A549 (cell line): Measurements from ENCODE around the gene MCRIP1. TPM values are rescaled to one million over a fixed set of nuclear protein-coding genes. Genes with fewer than 3 reads are reported as not detected.

ENCODE experiments used
- ATAC-seq, 2 experiments: fragments of 200-7000 bp in 1 of 2; fragments of >200 bp in 1 of 2; cut with Nextera tagmentation in 1 of 2; cut with Tn5 transposase in 1 of 2; 3 replicates each; pipeline versions ENCODE4 v1.8.0 to v1.9.1; 2018 to 2020; ENCODE audit warnings: mild to moderate bottlenecking in 1 of 2, moderate library complexity in 1 of 2
- CTCF ChIA-PET: fragments of 300-600 bp; sonication (Branson Sonifier 250); formaldehyde crosslinking; extraction: SDS; loops from one replicate; lab custom pipeline; 2021; ENCODE audit warnings: antibody characterized with exemption, inconsistent platforms; lab: Yijun Ruan, JAX
- POLR2A ChIA-PET: fragments of 350-600 bp; formaldehyde crosslinking; extraction: SDS; loops from one replicate; lab custom pipeline; 2021; ENCODE audit warnings: antibody characterized with exemption, inconsistent platforms; lab: Yijun Ruan, JAX
- DNase-seq, 2 experiments: peaks; one replicate each; pipeline versions ENCODE4 v3.0.0 to v3.0.0-alpha.2; 2011 to 2016; ENCODE audit warnings: low read depth in 1 of 2, low spot score in 1 of 2
- FAIRE-seq: peaks from 2 replicates; lab custom pipeline; 2011; peaks lifted over from hg19 to GRCh38; lab: Jason Lieb, UNC
- H3K27ac ChIP-seq, 2 experiments: fragments of >200 bp; sonication (Bioruptor Twin); formaldehyde crosslinking; 3 replicates each; pipeline ENCODE4 v1.5.1; 2016 to 2017
- H3K4me1 ChIP-seq: fragments of >200 bp; sonication (Bioruptor Twin); formaldehyde crosslinking; 3 replicates; pipeline ENCODE4 v1.6.1; 2016
- H3K4me2 ChIP-seq: fragments of >200 bp; sonication (Bioruptor Twin); formaldehyde crosslinking; 3 replicates; pipeline ENCODE4 v1.6.1; 2016
- H3K4me3 ChIP-seq: fragments of >200 bp; sonication (Bioruptor Twin); formaldehyde crosslinking; 3 replicates; pipeline ENCODE4 v1.5.1; 2016
- H3K9me3 ChIP-seq: fragments of >200 bp; sonication (Bioruptor Twin); formaldehyde crosslinking; 3 replicates; pipeline ENCODE4 v1.6.1; 2016
- BCL3 ChIP-seq: fragments of >200 bp; sonication (Bioruptor Twin); formaldehyde crosslinking; IDR thresholded peaks from 3 replicates; pipeline ENCODE4 v1.6.1; 2016
- BHLHE40 ChIP-seq: IDR thresholded peaks from 2 replicates; pipeline ENCODE4 v1.6.1; 2012; ENCODE audit warnings: low read depth, low read length, inconsistent platforms
- EHF ChIP-seq: fragments of 250-450 bp; sonication (Bioruptor Pico); IDR thresholded peaks from 2 replicates; pipeline ENCODE4 v1.5.0; 2020; ENCODE audit warnings: mild to moderate bottlenecking
- FOSL2 ChIP-seq, 2 experiments: fragments of 450-650 bp in 1 of 2; fragments of >200 bp in 1 of 2; sonication (Bioruptor Twin) in 1 of 2; formaldehyde crosslinking; IDR thresholded peaks; 2 replicates each; pipeline versions ENCODE4 v1.5.0 to v1.6.1; 2016 to 2020; ENCODE audit warnings: mild to moderate bottlenecking in 1 of 2, moderate library complexity in 1 of 2
- HDAC2 ChIP-seq: fragments of 200-600 bp; sonication (generic); IDR thresholded peaks from 2 replicates; pipeline ENCODE4 v1.6.1; 2016
- HEYL ChIP-seq: fragments of 250-450 bp; sonication (Bioruptor Pico); IDR thresholded peaks from 2 replicates; pipeline ENCODE4 v1.8.0; 2021; ENCODE audit warnings: mild to moderate bottlenecking, moderate library complexity
- HOXA7 ChIP-seq: fragments of 250-450 bp; sonication (Bioruptor Pico); IDR thresholded peaks from 2 replicates; pipeline ENCODE4 v1.5.0; 2020; ENCODE audit warnings: mild to moderate bottlenecking, moderate library complexity
- JUN ChIP-seq, 2 experiments: fragments of >200 bp; sonication (Bioruptor Twin); formaldehyde crosslinking; IDR thresholded peaks; 2 replicates in 1 of 2; 3 replicates in 1 of 2; pipeline ENCODE4 v1.6.1; 2016 to 2017
- KDM1A ChIP-seq: fragments of 200-600 bp; sonication (generic); IDR thresholded peaks from 2 replicates; pipeline ENCODE4 v1.6.1; 2016; ENCODE audit warnings: low read depth, mild to moderate bottlenecking
- KDM5A ChIP-seq: fragments of 200-600 bp; sonication (generic); IDR thresholded peaks from 2 replicates; pipeline ENCODE4 v1.6.1; 2016; ENCODE audit warnings: antibody characterized with exemption, mild to moderate bottlenecking
- MAFK ChIP-seq: fragments of 450-650 bp; IDR thresholded peaks from 2 replicates; pipeline ENCODE4 v1.6.1; 2014; ENCODE audit not compliant: partially characterized antibody
- MAX ChIP-seq: IDR thresholded peaks from 2 replicates; pipeline ENCODE4 v1.6.1; 2012
- NPAS2 ChIP-seq: fragments of 250-450 bp; sonication (Bioruptor Pico); IDR thresholded peaks from 2 replicates; pipeline ENCODE4 v1.8.0; 2022; ENCODE audit warnings: mild to moderate bottlenecking, moderate library complexity, borderline replicate concordance
- NR3C1 ChIP-seq: fragments of >200 bp; sonication (Bioruptor Twin); formaldehyde crosslinking; IDR thresholded peaks from 3 replicates; pipeline ENCODE4 v1.6.1; 2017
- PHF8 ChIP-seq: fragments of 200-600 bp; sonication (generic); IDR thresholded peaks from 2 replicates; pipeline ENCODE4 v1.6.1; 2016; ENCODE audit warnings: low read depth, mild to moderate bottlenecking, antibody characterized with exemption, moderate library complexity, borderline replicate concordance
- POLR2A ChIP-seq: IDR thresholded peaks from 2 replicates; pipeline ENCODE4 v1.6.1; 2012; ENCODE audit warnings: mild to moderate bottlenecking, low read length
- RFX5 ChIP-seq: fragments of 450-650 bp; IDR thresholded peaks from 2 replicates; pipeline ENCODE4 v1.7.1; 2014; ENCODE audit warnings: antibody characterized with exemption, mild to moderate bottlenecking, moderate library complexity
- SMC3 ChIP-seq: fragments of >200 bp; sonication (Bioruptor Twin); formaldehyde crosslinking; IDR thresholded peaks from 3 replicates; pipeline ENCODE4 v1.6.1; 2018; ENCODE audit warnings: inconsistent platforms
- SREBF2 ChIP-seq: fragments of 450-650 bp; IDR thresholded peaks from 2 replicates; pipeline ENCODE4 v1.6.1; 2014; ENCODE audit warnings: mild to moderate bottlenecking, moderate library complexity
- TP53 ChIP-seq: fragments of 250-450 bp; sonication (Bioruptor Pico); IDR thresholded peaks from 2 replicates; pipeline ENCODE4 v1.5.0; 2021; ENCODE audit warnings: mild to moderate bottlenecking, moderate library complexity
- ZC3H11A ChIP-seq: fragments of 450-650 bp; IDR thresholded peaks from 2 replicates; pipeline ENCODE4 v1.6.1; 2014; ENCODE audit warnings: antibody characterized with exemption, mild to moderate bottlenecking
- ZNF302 ChIP-seq: fragments of 250-450 bp; sonication (Bioruptor Pico); IDR thresholded peaks from 2 replicates; pipeline ENCODE4 v1.9.0; 2021; ENCODE audit warnings: inconsistent platforms, mild to moderate bottlenecking, moderate library complexity
- ZSCAN20 ChIP-seq: fragments of 250-450 bp; sonication (Bioruptor Pico); IDR thresholded peaks from 2 replicates; pipeline ENCODE4 v1.8.0; 2022; ENCODE audit warnings: mild to moderate bottlenecking, moderate library complexity
- WGBS: methylation state at CpG from one replicate; pipeline ENCODE4 v1.1.6; 2017; ENCODE audit errors: missing lambda C conversion rate; 5-methylcytosine and 5-hydroxymethylcytosine counted together
- polyA plus RNA-seq, 4 experiments: library from polyadenylated mRNA; depleted of rRNA in 3 of 4; stranded (reverse); fragments of >200 nt; fragmentation: RNase III in 1 of 4; extraction: RNeasy Plus Mini Kit Qiagen cat#74134 plus additional on column Dnase treatment in 1 of 4; gene quantifications; 2 replicates in 3 of 4; 3 replicates in 1 of 4; pipeline ENCODE4 v1.2.3, GENCODE V29; 2011 to 2017
- TF ChIP-seq, protein P1 (sequence below): fragments of 250-450 bp; sonication (Bioruptor Pico); IDR thresholded peaks from 2 replicates; pipeline ENCODE4 v1.5.0; 2020; ENCODE audit warnings: low read depth, mild to moderate bottlenecking, moderate library complexity
- TF ChIP-seq, protein P2 (sequence below): IDR thresholded peaks from 2 replicates; pipeline ENCODE4 v1.6.1; 2012

The MCRIP1 gene
- polyA plus RNA-seq, 2 of the 4 experiments (the other 2 are of a cell fraction) = 32.0 to 51.0 TPM

DNA sequence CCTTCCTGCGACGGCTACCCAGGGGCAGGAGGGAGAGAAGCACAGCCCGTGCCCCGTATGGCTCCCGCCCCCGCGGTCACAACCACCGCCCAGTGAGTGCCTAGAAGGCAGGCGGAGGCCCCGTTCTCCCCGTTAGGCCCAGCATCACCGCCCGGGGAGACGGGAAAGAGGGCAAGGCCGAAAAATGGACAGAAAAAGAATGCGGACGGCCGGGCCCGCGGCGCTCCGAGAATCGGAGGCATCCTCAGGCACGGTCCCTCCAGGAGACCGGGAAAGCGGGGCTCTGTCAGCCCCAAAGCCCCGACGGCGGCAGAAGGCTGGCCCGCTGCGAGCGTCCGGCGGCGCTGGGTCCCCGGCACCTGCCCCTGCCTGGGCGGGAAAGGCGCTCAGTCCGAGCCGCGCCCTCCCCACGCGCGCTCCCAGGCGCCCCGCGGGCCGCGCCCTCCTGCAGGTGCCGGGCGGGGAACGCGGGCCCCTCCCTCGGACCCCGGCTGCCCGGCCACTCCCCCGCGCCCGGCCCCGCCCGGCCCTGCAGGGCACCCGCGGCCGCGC is 407 bp downstream of the MCRIP1 start:
- 2% methylated on average over 33 of the region's 65 CpGs for WGBS
- DNase-seq (no peak), ATAC-seq (peak; percentile 38 to 49; a peak in 5 of 6 replicates), FAIRE-seq (no peak)
- ChIA-PET CTCF (interaction anchor here (0.6 to 1.6 kb wide), 6 partner anchors 12 to 114 kb away, joined by 3 to 8 read pairs (median 3); no protein-coding TSS in a partner anchor), POLR2A (interaction anchor here (0.6 to 1.7 kb wide), 18 partner anchors 8 to 149 kb away, joined by 3 to 12 read pairs (median 3); partner anchors contain the start of genes ARL16, HGS, MRPL12 and P4HB)
- Histone ChIP-seq H3K4me1 (peaks cover 21% of the 10 kb centered on the region; the same call in 2 of the 3 replicates), H3K9me3 (no peaks in the 10 kb centered on the region), H3K4me2 (peak overlapping the region; percentile 99), H3K4me3 (peak overlapping the region; percentile 94), H3K27ac (peak overlapping the region; percentile 93 to 99)
- TF ChIP-seq POLR2A (0 out of 2 replicates have a peak, but pooled peaks have one; percentile 22), FOSL2 (IDR thresholded peaks at IDR 0.05) (no peak), FOSL2 (CRISPR knock-in tag; IDR thresholded peaks at IDR 0.05) (no peak), SMC3 (no peak), BCL3 (no peak), BHLHE40 (no peak), KDM5A (0 out of 2 replicates have a peak, but pooled peaks have one; percentile 21), ZNF302 (CRISPR knock-in tag) (no peak), SREBF2 (no peak), HOXA7 (CRISPR knock-in tag) (no peak), HDAC2 (no peak), NR3C1 (no peak), RFX5 (no peak), TP53 (CRISPR knock-in tag) (no peak), MAX (no peak), KDM1A (0 out of 2 replicates have a peak, but pooled peaks have one; percentile 25), EHF (no peak), PHF8 (peak; percentile 71), NPAS2 (no peak), HEYL (no peak), JUN (IDR thresholded peaks at IDR 0.05) (no peak), ZSCAN20 (no peak), MAFK (no peak)
- TF ChIP-seq, protein P1, sequence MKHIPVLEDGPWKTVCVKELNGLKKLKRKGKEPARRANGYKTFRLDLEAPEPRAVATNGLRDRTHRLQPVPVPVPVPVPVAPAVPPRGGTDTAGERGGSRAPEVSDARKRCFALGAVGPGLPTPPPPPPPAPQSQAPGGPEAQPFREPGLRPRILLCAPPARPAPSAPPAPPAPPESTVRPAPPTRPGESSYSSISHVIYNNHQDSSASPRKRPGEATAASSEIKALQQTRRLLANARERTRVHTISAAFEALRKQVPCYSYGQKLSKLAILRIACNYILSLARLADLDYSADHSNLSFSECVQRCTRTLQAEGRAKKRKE (CRISPR knock-in tag) = no peak
- TF ChIP-seq, protein P2, sequence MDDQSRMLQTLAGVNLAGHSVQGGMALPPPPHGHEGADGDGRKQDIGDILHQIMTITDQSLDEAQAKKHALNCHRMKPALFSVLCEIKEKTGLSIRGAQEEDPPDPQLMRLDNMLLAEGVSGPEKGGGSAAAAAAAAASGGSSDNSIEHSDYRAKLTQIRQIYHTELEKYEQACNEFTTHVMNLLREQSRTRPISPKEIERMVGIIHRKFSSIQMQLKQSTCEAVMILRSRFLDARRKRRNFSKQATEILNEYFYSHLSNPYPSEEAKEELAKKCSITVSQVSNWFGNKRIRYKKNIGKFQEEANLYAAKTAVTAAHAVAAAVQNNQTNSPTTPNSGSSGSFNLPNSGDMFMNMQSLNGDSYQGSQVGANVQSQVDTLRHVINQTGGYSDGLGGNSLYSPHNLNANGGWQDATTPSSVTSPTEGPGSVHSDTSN = no peak

GRCh38 chr17:81831957-81832607 is 1.0 kb downstream of the MCRIP1 start:
- Histone ChIP-seq H3K4me3 (peak overlapping the region; percentile 94), H3K27ac (peak overlapping the region; percentile 93 to 99), H3K4me2 (peak overlapping the region; percentile 99), H3K4me1 (peaks cover 21% of the 10 kb centered on the region; the same call in 2 of the 3 replicates), H3K9me3 (no peaks in the 10 kb centered on the region)
- ATAC-seq = peak; percentile 4 to 14; a peak in 4 of 6 replicates
- DNase-seq = no peak
- no peak for TF ChIP-seq ZC3H11A
- WGBS = 76% methylated on average over 18 of the region's 18 CpGs
- ChIA-PET CTCF (interaction anchor here (0.6 to 1.4 kb wide), 3 partner anchors 28 to 113 kb away, joined by 3 to 4 read pairs (median 3); no protein-coding TSS in a partner anchor), POLR2A (interaction anchor here (0.6 to 1.4 kb wide), 2 partner anchors 10 to 108 kb away, joined by 5 to 12 read pairs; no protein-coding TSS in a partner anchor)
- no peak for FAIRE-seq
